LNCaP clone FGC (cell line): ENCODE results near the gene BOD1.

Source experiments
- DNase-seq: peaks from one replicate; pipeline ENCODE4 v3.0.0-alpha.2; 2011; ENCODE audit warnings: low read depth
- H3K4me3 ChIP-seq: 2 replicates; pipeline ENCODE4 v1.5.1; 2011; ENCODE audit warnings: mild to moderate bottlenecking, low read depth, low read length, control low read depth
- TF ChIP-seq, protein P1 (sequence below): IDR thresholded peaks from 2 replicates; pipeline ENCODE4 v1.5.1; 2012; ENCODE audit warnings: mild to moderate bottlenecking; ENCODE audit not compliant: control insufficient read depth, insufficient read depth; ENCODE audit errors: extremely low read depth

Gene BOD1

DNA sequence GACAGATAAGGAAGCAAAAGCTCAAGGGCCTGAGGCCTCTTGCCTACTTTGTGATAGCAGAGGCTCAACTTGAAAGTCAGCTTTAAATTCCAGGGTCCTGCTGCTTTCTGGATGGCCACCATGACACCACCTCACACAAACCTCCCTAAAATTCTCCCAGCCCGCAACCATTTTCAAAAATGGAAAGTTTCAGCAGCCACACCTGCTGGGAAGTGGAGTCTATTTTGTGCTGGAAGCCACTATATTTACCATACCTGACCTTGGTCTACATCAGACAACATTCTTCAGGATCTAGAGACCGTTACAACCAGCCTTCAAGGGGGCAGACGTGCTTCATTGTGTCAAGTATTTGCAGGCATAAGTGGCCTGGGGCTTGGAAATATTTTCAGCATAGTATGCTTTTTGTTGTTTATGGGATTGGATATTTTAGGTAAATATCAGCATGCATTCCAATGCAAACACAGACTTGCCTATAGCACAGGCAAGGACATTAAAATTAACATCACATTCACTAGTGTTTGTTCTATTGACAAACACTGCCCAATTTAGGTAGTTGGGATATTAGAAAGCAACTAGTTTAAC lies 50.9 kb downstream of the BOD1 start:
- DNase-seq: no peak
- H3K4me3 ChIP-seq: no peak overlapping the region
- TF ChIP-seq, protein P1, sequence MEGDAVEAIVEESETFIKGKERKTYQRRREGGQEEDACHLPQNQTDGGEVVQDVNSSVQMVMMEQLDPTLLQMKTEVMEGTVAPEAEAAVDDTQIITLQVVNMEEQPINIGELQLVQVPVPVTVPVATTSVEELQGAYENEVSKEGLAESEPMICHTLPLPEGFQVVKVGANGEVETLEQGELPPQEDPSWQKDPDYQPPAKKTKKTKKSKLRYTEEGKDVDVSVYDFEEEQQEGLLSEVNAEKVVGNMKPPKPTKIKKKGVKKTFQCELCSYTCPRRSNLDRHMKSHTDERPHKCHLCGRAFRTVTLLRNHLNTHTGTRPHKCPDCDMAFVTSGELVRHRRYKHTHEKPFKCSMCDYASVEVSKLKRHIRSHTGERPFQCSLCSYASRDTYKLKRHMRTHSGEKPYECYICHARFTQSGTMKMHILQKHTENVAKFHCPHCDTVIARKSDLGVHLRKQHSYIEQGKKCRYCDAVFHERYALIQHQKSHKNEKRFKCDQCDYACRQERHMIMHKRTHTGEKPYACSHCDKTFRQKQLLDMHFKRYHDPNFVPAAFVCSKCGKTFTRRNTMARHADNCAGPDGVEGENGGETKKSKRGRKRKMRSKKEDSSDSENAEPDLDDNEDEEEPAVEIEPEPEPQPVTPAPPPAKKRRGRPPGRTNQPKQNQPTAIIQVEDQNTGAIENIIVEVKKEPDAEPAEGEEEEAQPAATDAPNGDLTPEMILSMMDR: no peak

- TF ChIP-seq, protein P1: no peak
- DNase-seq: no peak
Observed at GRCh38 chr5:173564106-173564505, 52.3 kb downstream of the BOD1 start.

GRCh38 chr5:173563246-173563645 lies 53.2 kb downstream of the BOD1 start:
- TF ChIP-seq, protein P1: no peak
- H3K4me3 ChIP-seq: no peak overlapping the region

More at GRCh38 chr5:173564106-173564505, 52.3 kb downstream of the BOD1 start:
- H3K4me3 ChIP-seq: no peak overlapping the region

GRCh38 chr5:173562451-173562850 lies 54.0 kb downstream of the BOD1 start:
- TF ChIP-seq, protein P1: no peak
- no peak for DNase-seq
- no peak overlapping the region for H3K4me3 ChIP-seq

More at GRCh38 chr5:173563246-173563645, 53.2 kb downstream of the BOD1 start:
- DNase-seq: no peak
